Kidney (tissue), 14 donors: ENCODE data around the gene SYT17. TPM values are rescaled to one million over a fixed set of nuclear protein-coding genes. Genes with fewer than 3 reads are reported as not detected.

Experiments used
- DNase-seq, 5 donors: peaks; one replicate each; pipeline ENCODE4 v3.0.0-alpha.2; 2013 to 2020
- FAIRE-seq: peaks from 2 replicates; lab custom pipeline; 2012; peaks lifted over from hg19 to GRCh38; lab: Jason Lieb, UNC
- H3K27ac ChIP-seq, 2 donors: one replicate each; pipeline ENCODE4 v1.7.0; 2013; ENCODE audit warnings: low read depth in 2 of 2, low read length in 2 of 2, inconsistent platforms in 1 of 2
- H3K27me3 ChIP-seq: one replicate; pipeline ENCODE4 v1.7.1; 2013; ENCODE audit warnings: low read length, inconsistent platforms; ENCODE audit not compliant: control insufficient read depth, insufficient read depth
- H3K36me3 ChIP-seq, 3 donors: one replicate each; pipeline versions ENCODE4 v1.7.0 to v1.7.1; 2013; ENCODE audit warnings: low read length in 3 of 3, control low read depth in 1 of 3, inconsistent platforms in 1 of 3; ENCODE audit not compliant: insufficient read depth in 3 of 3, control insufficient read depth in 2 of 3
- H3K4me1 ChIP-seq, 3 donors: one replicate each; pipeline versions ENCODE4 v1.7.0 to v1.7.1; 2013; ENCODE audit warnings: low read length in 3 of 3, inconsistent platforms in 1 of 3, low read depth in 1 of 3; ENCODE audit not compliant: control insufficient read depth in 2 of 3, insufficient read depth in 2 of 3
- H3K4me3 ChIP-seq, 3 donors: one replicate each; pipeline versions ENCODE4 v1.7.0 to v1.8.1; 2013; ENCODE audit warnings: low read length in 3 of 3, control low read depth in 1 of 3, inconsistent platforms in 1 of 3
- H3K9ac ChIP-seq, 3 donors: one replicate each; pipeline versions ENCODE4 v1.7.0 to v1.7.1; 2013; ENCODE audit warnings: low read length in 3 of 3, control low read depth in 1 of 3, inconsistent platforms in 1 of 3
- H3K9me3 ChIP-seq, 3 donors: one replicate each; pipeline versions ENCODE4 v1.7.0 to v1.7.1; 2013; ENCODE audit warnings: low read length in 3 of 3, control low read depth in 1 of 3, inconsistent platforms in 1 of 3; ENCODE audit not compliant: control insufficient read depth in 2 of 3, insufficient read depth in 1 of 3
- intact Hi-C: fragments of 100-400 bp; cut with DNase I; formaldehyde crosslinking; loops from one replicate; pipeline ENCODE4 v1.11.1; 2022
- polyA plus RNA-seq: library from polyadenylated mRNA; stranded (reverse); fragments of 350-450 nt; fragmentation: Illumina TruSeq; extraction: RNeasy Lipid Tissue Mini Kit (QIAGEN cat#74804); gene quantifications from one replicate; pipeline ENCODE4 v1.2.3, GENCODE V29; 2014; ENCODE audit warnings: low read depth, low replicate concordance; ENCODE audit not compliant: insufficient read depth
- total RNA-seq: library from RNA; stranded (reverse); fragmentation: NEBNext Ultra II Directional; extraction: Animal tissue kit (Norgen Biotek cat#: 25700); gene quantifications from one replicate; pipeline ENCODE4 v1.2.1, GENCODE V29; 2021
- TF ChIP-seq, protein P1 (sequence below): IDR thresholded peaks from 3 replicates; pipeline ENCODE4 v1.5.1; 2012; ENCODE audit warnings: mild to moderate bottlenecking, moderate library complexity, borderline replicate concordance; ENCODE audit not compliant: insufficient read depth; ENCODE audit errors: extremely low read depth
- donor health status: control.
- donor health status: control.
- donor health status: control.
- donor health status: control.
- donor health status: control.
- donor health status: DM: yes; HTN: yes; CAD: no.
- donor health status: Normal renal cell carcinoma (clear cell type).

Gene SYT17
- total and polyA plus RNA-seq, 2 donors from 2014 or later: 5.8 to 8.8 TPM

DNA sequence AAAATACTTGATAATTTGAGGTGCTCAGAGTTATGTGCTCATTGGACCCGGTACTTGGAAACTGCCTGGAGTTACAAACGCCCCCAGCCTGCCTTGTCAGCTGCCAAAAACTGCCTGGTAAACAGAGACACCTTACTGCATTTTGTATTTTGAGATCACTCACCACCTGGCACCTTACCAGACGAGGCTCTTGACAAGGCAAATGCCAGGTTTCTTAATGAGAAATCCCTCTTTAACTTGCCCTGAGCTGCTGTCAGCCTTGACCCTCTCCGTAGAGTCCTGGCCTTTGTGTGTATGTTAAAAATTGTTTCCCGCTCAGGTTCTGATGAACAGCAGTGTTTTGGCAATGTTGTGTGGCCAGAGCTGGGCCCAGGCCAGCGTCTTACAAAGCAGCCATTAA lies 28.8 kb downstream of the SYT17 start:
- Histone ChIP-seq H3K9me3 (peaks cover 0 to 11% (median 0%) of the 10 kb centered on the region in 3 donors), H3K27ac (no peak overlapping the region), H3K9ac (no peak overlapping the region), H3K27me3 (no peaks in the 10 kb centered on the region), H3K36me3 (peaks cover 0 to 2% (median 0%) of the 10 kb centered on the region in 3 donors), H3K4me1 (no peaks in the 10 kb centered on the region), H3K4me3 (no peak overlapping the region)
- intact Hi-C loops: no loop called here
- TF ChIP-seq, protein P1, sequence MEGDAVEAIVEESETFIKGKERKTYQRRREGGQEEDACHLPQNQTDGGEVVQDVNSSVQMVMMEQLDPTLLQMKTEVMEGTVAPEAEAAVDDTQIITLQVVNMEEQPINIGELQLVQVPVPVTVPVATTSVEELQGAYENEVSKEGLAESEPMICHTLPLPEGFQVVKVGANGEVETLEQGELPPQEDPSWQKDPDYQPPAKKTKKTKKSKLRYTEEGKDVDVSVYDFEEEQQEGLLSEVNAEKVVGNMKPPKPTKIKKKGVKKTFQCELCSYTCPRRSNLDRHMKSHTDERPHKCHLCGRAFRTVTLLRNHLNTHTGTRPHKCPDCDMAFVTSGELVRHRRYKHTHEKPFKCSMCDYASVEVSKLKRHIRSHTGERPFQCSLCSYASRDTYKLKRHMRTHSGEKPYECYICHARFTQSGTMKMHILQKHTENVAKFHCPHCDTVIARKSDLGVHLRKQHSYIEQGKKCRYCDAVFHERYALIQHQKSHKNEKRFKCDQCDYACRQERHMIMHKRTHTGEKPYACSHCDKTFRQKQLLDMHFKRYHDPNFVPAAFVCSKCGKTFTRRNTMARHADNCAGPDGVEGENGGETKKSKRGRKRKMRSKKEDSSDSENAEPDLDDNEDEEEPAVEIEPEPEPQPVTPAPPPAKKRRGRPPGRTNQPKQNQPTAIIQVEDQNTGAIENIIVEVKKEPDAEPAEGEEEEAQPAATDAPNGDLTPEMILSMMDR: no peak
- FAIRE-seq (no peak), DNase-seq (no peak)

DNA sequence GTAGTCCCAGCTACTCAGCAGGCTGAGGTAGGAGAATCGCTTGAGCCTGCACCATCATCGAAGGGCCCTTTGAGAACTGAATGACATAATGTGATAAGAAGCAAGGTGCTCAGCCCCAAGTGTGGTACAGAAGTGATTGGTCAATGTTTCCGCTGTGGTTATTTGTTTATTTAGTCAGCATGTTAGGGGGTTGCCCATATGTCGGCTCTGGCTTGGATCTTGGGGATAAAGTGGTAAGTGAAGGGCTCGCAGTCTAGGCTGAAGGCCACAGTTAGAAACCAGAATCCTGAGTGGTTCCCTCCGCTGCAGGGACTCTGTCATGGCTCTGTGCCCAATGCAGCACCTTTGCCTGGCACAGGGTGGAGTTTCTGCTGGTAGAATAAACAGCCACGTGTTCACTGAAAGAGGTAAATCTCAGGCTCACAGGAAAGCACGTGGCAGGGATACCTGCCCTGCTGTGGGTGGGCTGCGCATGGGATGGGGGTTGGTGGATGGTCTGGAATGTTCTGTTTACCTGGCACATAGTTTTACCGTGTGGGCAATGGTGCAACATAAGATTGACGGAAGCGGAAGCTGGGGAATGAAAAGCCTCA lies 35.4 kb downstream of the SYT17 start:
- Histone ChIP-seq H3K27ac (no peak overlapping the region), H3K36me3 (no peaks in the 10 kb centered on the region), H3K9ac (no peak overlapping the region), H3K27me3 (no peaks in the 10 kb centered on the region), H3K4me3 (no peak overlapping the region), H3K4me1 (no peaks in the 10 kb centered on the region), H3K9me3 (peaks cover 0 to 11% (median 0%) of the 10 kb centered on the region in 3 donors)
- no peak for FAIRE-seq
- intact Hi-C loops: no loop called here
- TF ChIP-seq, protein P1: no peak
- no peak for DNase-seq

DNA sequence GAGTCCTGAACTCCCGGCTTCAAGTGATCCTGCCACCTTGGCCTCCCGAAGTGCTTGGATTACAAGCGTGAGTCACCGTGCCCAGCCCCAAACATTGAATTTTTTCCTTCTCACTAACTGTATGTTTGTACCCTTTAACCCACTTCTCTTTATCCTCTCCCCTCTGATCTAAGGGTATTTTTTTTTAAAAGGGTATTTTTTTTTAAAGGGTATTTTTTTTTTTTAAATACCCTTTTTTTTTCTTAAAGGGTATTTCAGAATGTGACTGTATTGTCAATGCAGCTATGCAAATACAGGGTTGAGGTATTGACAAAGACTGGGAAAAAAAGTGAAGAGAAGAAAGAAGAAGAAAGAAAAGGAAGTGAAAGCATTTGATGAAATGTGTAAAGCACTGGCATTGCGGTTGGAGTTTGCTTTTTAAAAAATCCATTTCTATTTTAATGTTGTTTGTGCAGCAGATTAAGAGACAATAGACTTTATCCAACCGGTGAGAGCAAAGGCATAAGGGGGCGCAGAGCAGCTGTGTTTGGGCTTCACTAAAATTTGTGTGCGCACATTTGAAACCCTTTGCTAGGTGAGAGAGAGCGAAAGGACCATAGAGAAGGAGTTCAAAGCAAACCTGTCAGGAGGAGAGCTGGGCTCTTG lies 42.4 kb downstream of the SYT17 start:
- DNase-seq: no peak
- no peaks in the 10 kb centered on the region for H3K36me3 ChIP-seq
- TF ChIP-seq, protein P1: no peak
- H3K4me1 ChIP-seq: no peaks in the 10 kb centered on the region
- peaks cover 0 to 3% (median 0%) of the 10 kb centered on the region in 3 donors for H3K9me3 ChIP-seq
- H3K27me3 ChIP-seq: no peaks in the 10 kb centered on the region
- FAIRE-seq: no peak
- intact Hi-C loops: no loop called here
- no peak overlapping the region for H3K4me3 ChIP-seq
- no peak overlapping the region for H3K9ac ChIP-seq
- no peak overlapping the region for H3K27ac ChIP-seq
